Nephron progenitor cell (in vitro differentiated cells): Measurements from ENCODE around the gene AOX1.

Experiments used
- DNase-seq: peaks from one replicate; pipeline ENCODE4 v3.0.0; 2021
- H3K27ac Mint-ChIP-seq: 2 replicates; pipeline ENCODE4 v1.8.0; 2021; ENCODE audit warnings: mild to moderate bottlenecking, moderate library complexity, mixed read lengths
- H3K27me3 Mint-ChIP-seq: 2 replicates; pipeline ENCODE4 v1.8.0; 2021; ENCODE audit warnings: mild to moderate bottlenecking, low read depth, mixed read lengths; ENCODE audit not compliant: poor library complexity
- H3K36me3 Mint-ChIP-seq: 2 replicates; pipeline ENCODE4 v1.8.0; 2021; ENCODE audit warnings: low read depth, mixed read lengths
- H3K4me1 Mint-ChIP-seq: 2 replicates; pipeline ENCODE4 v1.8.0; 2021; ENCODE audit warnings: mixed read lengths
- H3K4me3 Mint-ChIP-seq: 2 replicates; pipeline ENCODE4 v1.8.0; 2021; ENCODE audit warnings: mild to moderate bottlenecking, moderate library complexity, mixed read lengths
- H3K9me3 Mint-ChIP-seq: 2 replicates; pipeline ENCODE4 v1.8.0; 2021; ENCODE audit warnings: mild to moderate bottlenecking, moderate library complexity, mixed read lengths
- CTCF ChIP-seq: fragments of 200-600 bp; sonication (generic); IDR thresholded peaks from 2 replicates; pipeline ENCODE4 v1.5.0; 2021; ENCODE audit warnings: antibody characterized with exemption

The AOX1 gene

GRCh38 chr2:200667413-200667812 lies 81.6 kb downstream of the AOX1 start:
- Mint-ChIP-seq H3K4me3 (no peak overlapping the region), H3K9me3 (no peaks in the 10 kb centered on the region), H3K36me3 (no peaks in the 10 kb centered on the region), H3K4me1 (peaks cover 24% of the 10 kb centered on the region), H3K27ac (no peak overlapping the region), H3K27me3 (no peaks in the 10 kb centered on the region)
- no peak for DNase-seq
- TF ChIP-seq CTCF = no peak

GRCh38 chr2:200668478-200668877 lies 82.7 kb downstream of the AOX1 start:
- no peaks in the 10 kb centered on the region for H3K9me3 Mint-ChIP-seq
- H3K36me3 Mint-ChIP-seq = no peaks in the 10 kb centered on the region
- TF ChIP-seq CTCF = no peak
- no peak for DNase-seq
- no peak overlapping the region for H3K27ac Mint-ChIP-seq
- no peaks in the 10 kb centered on the region for H3K27me3 Mint-ChIP-seq
- H3K4me3 Mint-ChIP-seq = no peak overlapping the region
- H3K4me1 Mint-ChIP-seq = peaks cover 24% of the 10 kb centered on the region

DNA sequence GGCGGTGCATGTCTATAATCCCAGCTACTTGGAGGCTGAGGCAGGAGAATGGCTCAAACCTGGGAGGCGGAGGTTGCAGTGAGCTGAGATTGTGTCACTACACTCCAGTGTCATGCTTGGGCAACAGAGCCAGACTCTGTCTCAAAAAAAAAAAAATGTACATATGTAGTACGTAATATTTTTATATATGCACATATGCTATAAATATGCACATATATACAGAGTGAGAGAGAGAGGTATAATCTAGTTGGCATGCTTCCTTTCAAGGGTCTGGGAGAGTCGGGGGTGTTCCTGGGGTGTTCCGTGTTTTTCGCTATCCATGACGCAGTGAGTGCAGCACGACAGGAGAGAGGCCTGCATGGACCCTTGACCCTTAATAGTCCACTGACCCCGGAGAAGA lies 83.5 kb downstream of the AOX1 start:
- H3K9me3 Mint-ChIP-seq = no peaks in the 10 kb centered on the region

DNA sequence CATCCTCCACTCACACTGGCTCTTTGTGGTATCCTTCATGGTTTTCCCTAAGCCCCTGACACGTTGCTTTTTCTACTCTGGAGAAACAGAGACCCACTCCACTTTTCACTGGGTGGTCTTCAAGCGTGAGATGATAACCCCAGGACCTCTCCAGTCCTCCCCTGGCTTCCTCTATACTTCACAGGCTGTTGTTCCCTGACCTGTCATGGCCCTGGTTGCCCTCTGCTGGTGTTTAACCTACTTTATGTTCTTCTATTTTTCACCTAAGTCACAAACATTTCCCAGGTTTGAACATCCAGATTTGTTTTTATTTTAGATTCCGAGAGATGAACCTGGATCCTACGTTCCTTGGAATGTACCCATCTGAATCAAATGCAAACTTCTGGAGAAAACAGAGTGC lies 84.5 kb downstream of the AOX1 start:
- DNase-seq = no peak
- TF ChIP-seq CTCF = no peak
- H3K4me1 Mint-ChIP-seq = peaks cover 24% of the 10 kb centered on the region
- H3K9me3 Mint-ChIP-seq = no peaks in the 10 kb centered on the region
- no peak overlapping the region for H3K4me3 Mint-ChIP-seq
- no peaks in the 10 kb centered on the region for H3K27me3 Mint-ChIP-seq
- H3K27ac Mint-ChIP-seq = peak overlapping the region; percentile 71
- no peaks in the 10 kb centered on the region for H3K36me3 Mint-ChIP-seq

More for the DNA sequence above, 83.5 kb downstream of the AOX1 start:
- TF ChIP-seq CTCF = no peak
- Mint-ChIP-seq H3K27me3 (no peaks in the 10 kb centered on the region), H3K27ac (no peak overlapping the region), H3K36me3 (no peaks in the 10 kb centered on the region), H3K4me1 (peaks cover 24% of the 10 kb centered on the region), H3K4me3 (no peak overlapping the region)
- no peak for DNase-seq

DNA sequence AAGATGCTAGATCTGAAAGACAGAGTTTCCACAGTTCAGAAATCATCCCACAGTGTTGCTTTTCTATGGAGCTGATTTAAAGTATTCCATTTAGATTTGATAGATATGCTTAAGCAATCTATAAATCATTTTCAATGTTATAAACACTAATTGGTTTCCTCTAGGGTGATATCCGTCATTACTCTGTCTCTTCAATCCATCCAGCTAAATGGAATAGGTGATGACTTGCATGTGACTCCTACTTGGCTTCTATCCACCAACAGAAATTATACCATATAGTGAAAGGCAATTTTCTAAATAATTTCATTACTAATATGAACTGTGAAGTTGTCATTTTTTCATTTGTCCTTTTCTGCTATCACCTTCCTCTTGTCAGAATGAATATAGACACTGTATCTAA lies 84.9 kb downstream of the AOX1 start:
- H3K36me3 Mint-ChIP-seq = no peaks in the 10 kb centered on the region
- TF ChIP-seq CTCF = no peak
- no peaks in the 10 kb centered on the region for H3K9me3 Mint-ChIP-seq
- H3K27me3 Mint-ChIP-seq = no peaks in the 10 kb centered on the region
- no peak overlapping the region for H3K4me3 Mint-ChIP-seq
- H3K4me1 Mint-ChIP-seq = peaks cover 24% of the 10 kb centered on the region
- DNase-seq = no peak
- H3K27ac Mint-ChIP-seq = no peak overlapping the region

DNA sequence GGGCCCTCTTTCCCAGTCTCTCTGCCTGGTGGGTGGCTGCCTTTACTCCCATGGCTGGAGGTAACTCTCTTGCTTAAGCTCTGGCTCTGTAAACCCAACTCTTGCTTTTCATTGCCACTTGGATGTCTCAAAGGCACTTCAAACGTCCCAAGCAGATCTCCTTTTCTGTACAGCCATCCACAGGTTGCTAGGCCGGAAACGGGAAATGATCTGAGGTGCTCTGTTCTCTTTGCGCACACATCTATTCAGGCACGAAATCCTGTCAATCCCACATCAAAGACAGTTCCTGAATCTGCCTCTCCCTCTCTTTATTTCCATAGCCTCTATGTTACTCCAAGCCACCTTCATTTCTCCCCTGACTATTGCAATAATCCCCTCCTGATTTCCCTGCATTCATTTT lies 87.4 kb downstream of the AOX1 start:
- H3K27me3 Mint-ChIP-seq = no peaks in the 10 kb centered on the region
- peaks cover 13% of the 10 kb centered on the region for H3K4me1 Mint-ChIP-seq
- H3K9me3 Mint-ChIP-seq = no peaks in the 10 kb centered on the region
- TF ChIP-seq CTCF = no peak
- DNase-seq = no peak
- no peak overlapping the region for H3K27ac Mint-ChIP-seq
- no peak overlapping the region for H3K4me3 Mint-ChIP-seq
- H3K36me3 Mint-ChIP-seq = no peaks in the 10 kb centered on the region
